Kidney (tissue), 14 donors: ENCODE data around the gene PRPF40A. TPM values are rescaled to one million over a fixed set of nuclear protein-coding genes. Genes with fewer than 3 reads are reported as not detected.

Experiments used
- DNase-seq, 5 donors: peaks; one replicate each; pipeline ENCODE4 v3.0.0-alpha.2; 2013 to 2020
- FAIRE-seq: peaks from 2 replicates; lab custom pipeline; 2012; peaks lifted over from hg19 to GRCh38; lab: Jason Lieb, UNC
- H3K27ac ChIP-seq, 2 donors: one replicate each; pipeline ENCODE4 v1.7.0; 2013; ENCODE audit warnings: low read depth in 2 of 2, low read length in 2 of 2, inconsistent platforms in 1 of 2
- H3K27me3 ChIP-seq: one replicate; pipeline ENCODE4 v1.7.1; 2013; ENCODE audit warnings: low read length, inconsistent platforms; ENCODE audit not compliant: control insufficient read depth, insufficient read depth
- H3K36me3 ChIP-seq, 3 donors: one replicate each; pipeline versions ENCODE4 v1.7.0 to v1.7.1; 2013; ENCODE audit warnings: low read length in 3 of 3, control low read depth in 1 of 3, inconsistent platforms in 1 of 3; ENCODE audit not compliant: insufficient read depth in 3 of 3, control insufficient read depth in 2 of 3
- H3K4me1 ChIP-seq, 3 donors: one replicate each; pipeline versions ENCODE4 v1.7.0 to v1.7.1; 2013; ENCODE audit warnings: low read length in 3 of 3, inconsistent platforms in 1 of 3, low read depth in 1 of 3; ENCODE audit not compliant: control insufficient read depth in 2 of 3, insufficient read depth in 2 of 3
- H3K4me3 ChIP-seq, 3 donors: one replicate each; pipeline versions ENCODE4 v1.7.0 to v1.8.1; 2013; ENCODE audit warnings: low read length in 3 of 3, control low read depth in 1 of 3, inconsistent platforms in 1 of 3
- H3K9ac ChIP-seq, 3 donors: one replicate each; pipeline versions ENCODE4 v1.7.0 to v1.7.1; 2013; ENCODE audit warnings: low read length in 3 of 3, control low read depth in 1 of 3, inconsistent platforms in 1 of 3
- H3K9me3 ChIP-seq, 3 donors: one replicate each; pipeline versions ENCODE4 v1.7.0 to v1.7.1; 2013; ENCODE audit warnings: low read length in 3 of 3, control low read depth in 1 of 3, inconsistent platforms in 1 of 3; ENCODE audit not compliant: control insufficient read depth in 2 of 3, insufficient read depth in 1 of 3
- CTCF ChIP-seq: IDR thresholded peaks from 3 replicates; pipeline ENCODE4 v1.5.1; 2012; ENCODE audit warnings: mild to moderate bottlenecking, moderate library complexity, borderline replicate concordance; ENCODE audit not compliant: insufficient read depth; ENCODE audit errors: extremely low read depth
- intact Hi-C: fragments of 100-400 bp; cut with DNase I; formaldehyde crosslinking; loops from one replicate; pipeline ENCODE4 v1.11.1; 2022
- polyA plus RNA-seq: library from polyadenylated mRNA; stranded (reverse); fragments of 350-450 nt; fragmentation: Illumina TruSeq; extraction: RNeasy Lipid Tissue Mini Kit (QIAGEN cat#74804); gene quantifications from one replicate; pipeline ENCODE4 v1.2.3, GENCODE V29; 2014; ENCODE audit warnings: low read depth, low replicate concordance; ENCODE audit not compliant: insufficient read depth
- total RNA-seq: library from RNA; stranded (reverse); fragmentation: NEBNext Ultra II Directional; extraction: Animal tissue kit (Norgen Biotek cat#: 25700); gene quantifications from one replicate; pipeline ENCODE4 v1.2.1, GENCODE V29; 2021
- donor health status: control.
- donor health status: control.
- donor health status: control.
- donor health status: control.
- donor health status: control.
- donor health status: DM: yes; HTN: yes; CAD: no.
- donor health status: Normal renal cell carcinoma (clear cell type).

Gene PRPF40A
- total and polyA plus RNA-seq, 2 donors from 2014 or later, result 20.2 to 82.7 TPM

DNA sequence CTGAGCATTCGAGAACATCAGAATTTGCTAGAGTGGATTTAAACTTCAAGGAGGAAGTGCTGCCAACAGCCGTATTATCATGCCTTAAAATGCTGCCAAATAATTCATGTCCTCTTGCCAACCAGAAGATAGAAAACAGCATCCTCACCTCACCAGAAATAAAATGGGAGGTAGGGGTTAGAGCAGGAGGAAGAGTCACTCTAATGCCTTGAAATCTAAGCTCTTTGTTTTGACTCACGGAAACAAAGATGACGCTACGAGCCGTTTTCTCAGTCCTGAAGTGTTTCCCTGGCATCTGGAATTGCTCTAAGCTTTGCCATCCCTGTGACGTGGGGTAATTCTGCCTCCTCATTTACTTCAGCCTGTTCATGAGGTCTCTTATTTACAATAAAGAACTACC, 97.1 kb downstream of the PRPF40A start:
- FAIRE-seq (no peak), DNase-seq (no peak)
- H3K4me3 ChIP-seq, result no peak overlapping the region
- no peaks in the 10 kb centered on the region for H3K9me3 ChIP-seq
- intact Hi-C loops, result no loop called here
- no peaks in the 10 kb centered on the region for H3K4me1 ChIP-seq
- peaks cover 10 to 27% (median 14%) of the 10 kb centered on the region in 3 donors for H3K36me3 ChIP-seq
- no peak for TF ChIP-seq CTCF
- no peak overlapping the region for H3K27ac ChIP-seq
- H3K27me3 ChIP-seq, result no peaks in the 10 kb centered on the region
- no peak overlapping the region for H3K9ac ChIP-seq

DNA sequence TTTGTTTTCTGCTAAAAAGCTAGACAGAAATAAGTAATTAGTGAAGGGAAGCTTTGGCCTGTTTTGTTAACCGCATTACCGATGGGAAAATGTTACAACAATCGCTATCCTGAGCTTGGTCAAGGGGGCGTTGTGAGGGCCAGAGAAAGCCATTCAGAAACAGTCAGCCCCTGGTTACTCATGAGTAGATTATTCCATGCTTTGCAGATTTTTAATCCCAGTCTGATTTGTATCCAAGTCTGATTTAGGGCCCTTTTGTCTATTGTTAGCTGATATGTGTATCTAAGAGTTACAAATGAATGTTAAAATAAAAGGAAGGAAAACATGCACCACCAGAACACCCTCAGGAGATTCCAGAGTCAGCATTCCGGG, 99.1 kb downstream of the PRPF40A start:
- no peaks in the 10 kb centered on the region for H3K9me3 ChIP-seq
- TF ChIP-seq CTCF, result no peak
- H3K36me3 ChIP-seq, result peaks cover 10 to 23% (median 14%) of the 10 kb centered on the region in 3 donors
- no peaks in the 10 kb centered on the region for H3K27me3 ChIP-seq
- H3K4me3 ChIP-seq, result no peak overlapping the region
- H3K27ac ChIP-seq, result no peak overlapping the region
- DNase-seq, result no peak
- no peak overlapping the region for H3K9ac ChIP-seq
- H3K4me1 ChIP-seq, result no peaks in the 10 kb centered on the region
- intact Hi-C loops, result no loop called here
- no peak for FAIRE-seq

DNA sequence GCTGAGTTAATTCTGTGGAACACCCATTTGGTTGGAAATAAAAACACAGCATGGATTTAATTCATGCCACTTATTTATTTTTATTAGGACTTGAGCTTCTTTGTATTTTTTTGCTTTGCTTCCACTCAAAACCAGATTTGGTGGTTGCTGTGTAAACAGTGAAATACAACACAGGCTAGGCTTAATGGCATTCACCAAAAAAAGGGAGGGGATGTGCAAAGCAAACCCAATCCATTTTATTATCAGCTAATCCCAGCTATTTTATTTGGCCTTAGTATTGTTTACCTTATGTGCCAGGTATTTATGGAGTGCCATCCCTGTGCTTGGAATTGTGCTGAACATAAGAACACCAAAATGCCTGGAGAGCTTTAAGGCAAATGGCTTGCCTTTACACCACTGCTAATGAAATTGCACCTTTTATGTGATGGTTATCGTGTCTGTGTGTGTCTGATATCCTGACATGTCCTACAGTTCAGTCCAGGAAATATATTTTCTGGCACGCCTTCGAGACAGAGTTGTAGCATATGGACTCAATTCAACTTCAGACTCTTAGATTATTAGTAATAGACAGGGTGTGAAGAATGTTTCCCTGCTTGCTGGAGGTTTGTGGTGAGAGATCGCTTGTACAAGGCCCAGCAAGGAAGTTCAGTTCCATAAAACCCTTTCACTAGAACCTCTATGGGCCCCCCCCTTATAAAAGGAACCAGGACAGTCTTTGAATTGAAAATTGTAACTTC, 99.6 kb downstream of the PRPF40A start:
- Histone ChIP-seq H3K27me3 (no peaks in the 10 kb centered on the region), H3K36me3 (peaks cover 10 to 23% (median 14%) of the 10 kb centered on the region in 3 donors), H3K4me3 (no peak overlapping the region), H3K9ac (no peak overlapping the region), H3K4me1 (no peaks in the 10 kb centered on the region), H3K9me3 (no peaks in the 10 kb centered on the region), H3K27ac (no peak overlapping the region)
- FAIRE-seq (no peak), DNase-seq (no peak)
- no peak for TF ChIP-seq CTCF
- intact Hi-C loops, result no loop called here

- Histone ChIP-seq H3K4me3 (no peak overlapping the region), H3K9ac (no peak overlapping the region), H3K36me3 (peaks cover 10 to 12% (median 11%) of the 10 kb centered on the region in 3 donors), H3K9me3 (no peaks in the 10 kb centered on the region), H3K4me1 (no peaks in the 10 kb centered on the region), H3K27ac (no peak overlapping the region), H3K27me3 (no peaks in the 10 kb centered on the region)
- TF ChIP-seq CTCF, result no peak
- intact Hi-C loops, result no loop called here
- no peak for FAIRE-seq
- no peak for DNase-seq
Observed at GRCh38 chr2:152615177-152615576, 102.1 kb downstream of the PRPF40A start.
